Tibial artery (tissue), 4 donors: ENCODE results near the gene GDPD2.

ENCODE experiments used
- DNase-seq, 2 donors: peaks; one replicate each; pipeline ENCODE4 v3.0.0-alpha.2; 2019
- H3K27ac ChIP-seq, 2 donors: fragments of 200-600 bp; sonication (generic) in 1 of 2; 1 replicate in 1 of 2; 2 replicates in 1 of 2; pipeline ENCODE4 v1.5.1; 2018 to 2019; ENCODE audit warnings: mild to moderate bottlenecking in 1 of 2
- H3K27me3 ChIP-seq, 2 donors: fragments of 200-600 bp; sonication (generic) in 1 of 2; one replicate each; pipeline versions ENCODE4 v1.5.1 to v1.6.0; 2016 to 2019
- H3K36me3 ChIP-seq, 3 donors: fragments of 200-600 bp; sonication (generic) in 2 of 3; one replicate each; pipeline ENCODE4 v1.5.1; 2016 to 2019; ENCODE audit warnings: mild to moderate bottlenecking in 2 of 3
- H3K4me1 ChIP-seq, 4 donors: fragments of 200-600 bp; sonication (generic) in 2 of 4; 1 replicate in 3 of 4; 2 replicates in 1 of 4; pipeline ENCODE4 v1.5.1; 2016 to 2019
- H3K4me3 ChIP-seq, 2 donors: fragments of 200-600 bp; sonication (generic) in 1 of 2; 1 replicate in 1 of 2; 2 replicates in 1 of 2; pipeline ENCODE4 v1.5.1; 2018 to 2019; ENCODE audit warnings: mild to moderate bottlenecking in 2 of 2
- H3K9me3 ChIP-seq, 3 donors: fragments of 200-600 bp; sonication (generic) in 1 of 3; one replicate each; pipeline ENCODE4 v1.5.1; 2016 to 2019
- intact Hi-C: fragments of 100-400 bp; cut with DNase I; formaldehyde crosslinking; loops from one replicate; pipeline ENCODE4 v1.15.0; 2023; ENCODE audit warnings: low total_unique reads
- TF ChIP-seq, protein P1 (sequence below), 2 experiments: fragments of 200-600 bp in 1 of 2; fragments of 450-650 bp in 1 of 2; IDR thresholded peaks; one replicate each; pipeline ENCODE4 v1.5.1; 2017 to 2019; ENCODE audit warnings: antibody characterized with exemption in 2 of 2, mild to moderate bottlenecking in 1 of 2, moderate library complexity in 1 of 2

GDPD2 gene

DNA sequence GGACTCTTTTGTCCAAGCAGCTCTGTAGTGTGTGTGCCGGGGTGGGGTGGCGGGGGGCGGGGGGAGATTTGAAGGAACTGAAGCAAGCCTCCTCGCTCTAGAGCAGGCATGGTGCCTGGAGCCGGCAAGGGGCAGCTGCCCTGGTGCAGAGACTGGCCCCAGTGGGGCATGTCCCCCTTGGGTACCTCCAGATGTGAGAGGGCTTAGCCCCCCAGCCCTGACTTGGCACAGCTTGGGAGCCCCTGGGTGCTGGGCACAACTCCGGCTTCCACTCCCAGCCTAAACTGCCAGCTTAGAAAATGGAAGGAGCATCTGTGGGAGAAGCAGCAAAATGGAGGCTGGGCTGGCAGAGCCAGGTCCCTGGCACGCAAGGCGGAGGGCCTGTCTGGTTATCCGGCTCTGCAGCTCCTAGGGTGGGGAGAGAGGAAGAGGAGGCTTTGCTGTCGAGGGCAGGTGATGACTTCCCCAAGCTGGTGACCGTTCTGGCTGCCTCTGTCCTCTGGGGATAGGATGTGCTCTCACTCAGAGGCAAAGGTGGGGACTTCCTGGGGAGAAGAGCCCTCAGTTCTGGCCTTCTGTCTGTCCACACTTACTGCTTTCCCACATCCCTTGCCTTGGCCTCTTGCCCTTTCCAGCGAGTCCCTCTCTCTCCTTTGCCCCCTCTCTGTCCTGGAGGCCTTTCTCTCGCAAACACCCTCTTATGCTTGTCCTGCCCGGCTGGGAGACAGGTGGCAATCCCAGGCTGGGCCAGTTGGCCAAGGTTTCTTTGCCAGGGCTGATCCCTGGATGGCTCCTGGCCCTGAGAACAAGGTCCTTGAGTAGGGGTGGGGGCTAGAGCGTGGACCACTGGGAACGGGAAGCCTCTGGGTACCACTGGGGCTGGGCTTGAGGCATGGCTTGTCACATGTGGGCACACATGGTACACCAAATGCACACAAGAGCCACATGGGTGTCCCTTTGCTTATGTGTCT is 23.6 kb downstream of the GDPD2 start:
- peaks cover 0 to 8% of the 10 kb centered on the region in 2 donors for H3K27me3 ChIP-seq
- no peaks in the 10 kb centered on the region for H3K9me3 ChIP-seq
- H3K27ac ChIP-seq = no peak overlapping the region
- peaks cover 0 to 13% (median 6%) of the 10 kb centered on the region in 4 donors for H3K4me1 ChIP-seq
- intact Hi-C loops = loop anchor here (5.0 kb wide), 1 partner anchor 56 kb away; no protein-coding TSS in a partner anchor
- TF ChIP-seq, protein P1, sequence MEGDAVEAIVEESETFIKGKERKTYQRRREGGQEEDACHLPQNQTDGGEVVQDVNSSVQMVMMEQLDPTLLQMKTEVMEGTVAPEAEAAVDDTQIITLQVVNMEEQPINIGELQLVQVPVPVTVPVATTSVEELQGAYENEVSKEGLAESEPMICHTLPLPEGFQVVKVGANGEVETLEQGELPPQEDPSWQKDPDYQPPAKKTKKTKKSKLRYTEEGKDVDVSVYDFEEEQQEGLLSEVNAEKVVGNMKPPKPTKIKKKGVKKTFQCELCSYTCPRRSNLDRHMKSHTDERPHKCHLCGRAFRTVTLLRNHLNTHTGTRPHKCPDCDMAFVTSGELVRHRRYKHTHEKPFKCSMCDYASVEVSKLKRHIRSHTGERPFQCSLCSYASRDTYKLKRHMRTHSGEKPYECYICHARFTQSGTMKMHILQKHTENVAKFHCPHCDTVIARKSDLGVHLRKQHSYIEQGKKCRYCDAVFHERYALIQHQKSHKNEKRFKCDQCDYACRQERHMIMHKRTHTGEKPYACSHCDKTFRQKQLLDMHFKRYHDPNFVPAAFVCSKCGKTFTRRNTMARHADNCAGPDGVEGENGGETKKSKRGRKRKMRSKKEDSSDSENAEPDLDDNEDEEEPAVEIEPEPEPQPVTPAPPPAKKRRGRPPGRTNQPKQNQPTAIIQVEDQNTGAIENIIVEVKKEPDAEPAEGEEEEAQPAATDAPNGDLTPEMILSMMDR (IDR thresholded peaks at IDR 0.05) = no peak
- H3K36me3 ChIP-seq = no peaks in the 10 kb centered on the region
- H3K4me3 ChIP-seq = no peak overlapping the region
- no peak for DNase-seq

DNA sequence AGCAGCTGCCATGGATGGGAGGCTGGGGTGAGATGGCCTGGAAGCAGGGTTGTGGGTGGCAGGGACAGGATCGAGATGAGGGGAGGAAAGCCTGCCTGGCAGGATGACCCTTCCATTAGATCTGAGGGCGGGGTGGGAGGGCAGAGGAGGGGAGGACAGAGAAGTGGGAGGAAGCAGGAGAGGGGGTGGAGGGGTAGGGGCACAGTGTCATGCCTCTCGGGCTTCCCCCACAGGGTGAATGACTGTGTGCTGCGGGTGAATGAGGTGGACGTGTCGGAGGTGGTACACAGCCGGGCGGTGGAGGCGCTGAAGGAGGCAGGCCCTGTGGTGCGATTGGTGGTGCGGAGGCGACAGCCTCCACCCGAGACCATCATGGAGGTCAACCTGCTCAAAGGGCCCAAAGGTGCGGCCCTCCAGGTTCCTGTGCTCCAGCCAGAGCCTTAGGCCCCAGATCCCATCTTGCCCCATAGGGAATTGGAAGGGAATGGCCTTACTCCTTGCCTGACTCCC is 26.4 kb downstream of the GDPD2 start:
- intact Hi-C loops = loop anchor here (5.0 kb wide), 1 partner anchor 53 kb away; no protein-coding TSS in a partner anchor
- Histone ChIP-seq H3K4me3 (no peak overlapping the region), H3K27me3 (peaks cover 0 to 8% of the 10 kb centered on the region in 2 donors), H3K4me1 (peaks cover 0 to 24% (median 15%) of the 10 kb centered on the region in 4 donors), H3K9me3 (no peaks in the 10 kb centered on the region), H3K27ac (no peak overlapping the region), H3K36me3 (no peaks in the 10 kb centered on the region)
- TF ChIP-seq, protein P1 (IDR thresholded peaks at IDR 0.05) = no peak
- no peak for DNase-seq

DNA sequence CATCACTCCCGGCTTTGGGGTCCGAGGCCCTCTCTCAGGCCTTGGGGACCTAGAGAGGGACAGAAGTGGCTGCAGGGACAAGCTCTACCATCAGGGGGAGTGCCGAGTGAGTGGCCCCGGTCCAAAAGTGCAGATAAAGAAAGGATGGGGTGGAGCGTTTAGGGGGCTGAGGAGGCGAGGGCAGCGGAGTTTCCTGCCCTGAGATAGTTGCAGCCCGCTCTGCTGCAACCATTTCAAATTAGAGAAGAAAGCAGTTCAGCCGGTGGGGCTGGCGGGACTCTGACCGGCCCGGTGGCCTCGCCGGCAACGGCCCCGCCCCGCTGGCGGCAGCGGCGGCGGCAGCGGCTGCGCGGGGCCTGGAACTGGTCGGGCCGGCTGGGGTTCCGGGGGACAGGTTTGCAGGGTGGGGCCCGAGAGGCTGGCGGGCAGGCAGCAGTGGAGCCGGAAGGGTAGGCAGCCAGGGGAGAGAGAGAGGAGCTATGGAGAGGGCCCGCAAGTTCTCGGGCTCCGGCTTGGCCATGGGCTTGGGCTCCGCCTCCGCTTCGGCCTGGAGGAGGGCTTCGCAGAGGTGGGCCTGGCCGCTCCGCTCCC is 29.1 kb downstream of the GDPD2 start:
- peak; percentile 49 to 68 for DNase-seq
- Histone ChIP-seq H3K9me3 (no peaks in the 10 kb centered on the region), H3K36me3 (no peaks in the 10 kb centered on the region), H3K4me3 (peak overlapping the region; percentile 63 to 70), H3K4me1 (peaks cover 0 to 28% (median 10%) of the 10 kb centered on the region in 4 donors), H3K27ac (peak overlapping the region; percentile 66 to 91), H3K27me3 (no peaks in the 10 kb centered on the region)
- TF ChIP-seq, protein P1 (IDR thresholded peaks at IDR 0.05) = peak; percentile 60
- intact Hi-C loops = loop anchor here (10.0 kb wide), 1 partner anchor 103 kb away; no protein-coding TSS in a partner anchor

- TF ChIP-seq, protein P1 (IDR thresholded peaks at IDR 0.05) = no peak
- H3K9me3 ChIP-seq = no peaks in the 10 kb centered on the region
- peak overlapping the region in 1 of 2 donors; percentile 91 for H3K27ac ChIP-seq
- intact Hi-C loops = loop anchor here (10.0 kb wide), 1 partner anchor 102 kb away; no protein-coding TSS in a partner anchor
- no peaks in the 10 kb centered on the region for H3K27me3 ChIP-seq
- peak overlapping the region; percentile 63 to 70 for H3K4me3 ChIP-seq
- no peaks in the 10 kb centered on the region for H3K36me3 ChIP-seq
- H3K4me1 ChIP-seq = peaks cover 0 to 28% (median 10%) of the 10 kb centered on the region in 4 donors
- no peak for DNase-seq
These were observed 30.0 kb downstream of the GDPD2 start for GRCh38 chrX:70453024-70453618.
